Esophagus muscularis mucosa (tissue), 4 donors: ENCODE data around the gene MEI4. TPM values are rescaled to one million over a fixed set of nuclear protein-coding genes. Genes with fewer than 3 reads are reported as not detected.
"Not testable (repeated sequence)": the region's sequence is repeated elsewhere in the genome, so short reads cannot be mapped to it uniquely, and the experiment has no call there.

Experiments used
- DNase-seq: peaks from one replicate; pipeline ENCODE4 v3.0.0-alpha.2; 2017; ENCODE audit errors: extremely low spot score
- H3K27ac ChIP-seq, 4 donors: fragments of 200-600 bp; sonication (generic); replicated peaks in 1 of 4; 1 replicate in 3 of 4; 2 replicates in 1 of 4; pipeline ENCODE4 v1.5.1; 2016 to 2019; ENCODE audit warnings: mild to moderate bottlenecking in 1 of 4
- H3K27me3 ChIP-seq, 4 donors: fragments of 200-600 bp; sonication (generic); one replicate each; pipeline versions ENCODE4 v1.5.1 to v1.6.0; 2016 to 2019
- H3K36me3 ChIP-seq, 4 donors: fragments of 200-600 bp; sonication (generic); one replicate each; pipeline ENCODE4 v1.5.1; 2016 to 2019
- H3K4me1 ChIP-seq, 4 donors: fragments of 200-600 bp; sonication (generic); one replicate each; pipeline ENCODE4 v1.5.1; 2016 to 2019
- H3K4me3 ChIP-seq, 4 donors: fragments of 200-600 bp; sonication (generic); 1 replicate in 2 of 4; 2 replicates in 2 of 4; pipeline ENCODE4 v1.5.1; 2016 to 2019; ENCODE audit warnings: mild to moderate bottlenecking in 4 of 4, moderate library complexity in 1 of 4
- H3K9me3 ChIP-seq, 4 donors: fragments of 200-600 bp; sonication (generic); 1 replicate in 3 of 4; 2 replicates in 1 of 4; pipeline ENCODE4 v1.5.1; 2016 to 2019
- EP300 ChIP-seq: sonication (generic); formaldehyde crosslinking; IDR thresholded peaks from one replicate; pipeline ENCODE4 v1.6.1; 2017; ENCODE audit warnings: antibody characterized with exemption
- POLR2A ChIP-seq: fragments of 450-650 bp; IDR thresholded peaks from one replicate; pipeline ENCODE4 v1.6.1; 2017; ENCODE audit warnings: antibody characterized with exemption, moderate library complexity, mild to moderate bottlenecking, low read depth
- POLR2AphosphoS5 ChIP-seq, 2 donors: sonication (generic); formaldehyde crosslinking; IDR thresholded peaks; one replicate each; pipeline ENCODE4 v1.6.1; 2017; ENCODE audit warnings: antibody characterized with exemption in 2 of 2
- WGBS: methylation state at CpG from one replicate; pipeline ENCODE4 v1.1.5; 2018; 5-methylcytosine and 5-hydroxymethylcytosine counted together
- intact Hi-C: fragments of 100-400 bp; cut with DNase I; formaldehyde crosslinking; loops from one replicate; pipeline ENCODE4 v1.15.1; 2023
- total RNA-seq, 4 donors: library from RNA; depleted of rRNA; stranded (reverse); fragments of >200 nt; gene quantifications; one replicate each; pipeline versions ENCODE4 v1.1.0 to v1.2.1, GENCODE V29; 2016
- TF ChIP-seq, protein P1 (sequence below), 3 experiments: fragments of 200-600 bp in 2 of 3; fragments of 450-650 bp in 1 of 3; sonication (generic) in 2 of 3; IDR thresholded peaks; one replicate each; pipeline ENCODE4 v1.5.1; 2017 to 2019; ENCODE audit warnings: antibody characterized with exemption in 3 of 3, mild to moderate bottlenecking in 2 of 3, moderate library complexity in 1 of 3

Gene MEI4
- total RNA-seq, 4 donors from 2014 or later = 0.06 to 0.39 (median 0.17) TPM; not detected in 1

DNA sequence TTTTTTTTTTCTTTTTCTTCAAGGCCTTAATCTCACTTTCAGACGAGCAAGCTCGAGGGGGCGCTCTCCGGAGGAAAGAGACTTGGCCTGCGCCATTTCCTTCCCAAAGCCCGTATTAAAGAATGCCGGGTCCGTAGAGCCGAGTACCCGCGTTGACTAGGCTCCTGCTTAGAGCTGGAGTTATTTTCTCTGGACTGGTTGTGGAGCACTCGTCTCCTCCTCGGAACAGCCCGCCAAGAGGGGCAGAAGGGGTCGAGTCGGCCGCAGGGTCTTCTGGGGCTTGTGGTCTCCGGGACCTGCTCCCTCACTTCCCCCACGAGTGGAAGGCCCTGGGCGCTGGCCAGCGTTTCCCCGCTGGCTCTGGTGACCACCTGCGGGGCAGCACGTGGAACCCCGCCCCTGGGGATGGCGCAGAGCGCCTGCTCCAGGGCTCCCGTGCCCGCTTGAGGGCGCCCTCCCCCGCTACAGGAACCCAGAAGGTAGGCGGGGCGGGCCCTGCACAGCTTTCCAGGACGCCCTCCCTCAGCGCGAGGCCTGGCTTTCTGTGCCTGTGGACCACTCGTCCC, 2.7 kb upstream of the MEI4 start:
- peak overlapping the region in 2 of 4 donors; percentile 12 to 39 for H3K27ac ChIP-seq
- peak overlapping the region; percentile 30 to 47 (median 31) for H3K4me3 ChIP-seq
- WGBS = 10% methylated on average over 19 of the region's 37 CpGs
- H3K4me1 ChIP-seq = peaks cover 0 to 7% (median 3%) of the 10 kb centered on the region in 4 donors
- intact Hi-C loops = no loop called here
- TF ChIP-seq, protein P1, sequence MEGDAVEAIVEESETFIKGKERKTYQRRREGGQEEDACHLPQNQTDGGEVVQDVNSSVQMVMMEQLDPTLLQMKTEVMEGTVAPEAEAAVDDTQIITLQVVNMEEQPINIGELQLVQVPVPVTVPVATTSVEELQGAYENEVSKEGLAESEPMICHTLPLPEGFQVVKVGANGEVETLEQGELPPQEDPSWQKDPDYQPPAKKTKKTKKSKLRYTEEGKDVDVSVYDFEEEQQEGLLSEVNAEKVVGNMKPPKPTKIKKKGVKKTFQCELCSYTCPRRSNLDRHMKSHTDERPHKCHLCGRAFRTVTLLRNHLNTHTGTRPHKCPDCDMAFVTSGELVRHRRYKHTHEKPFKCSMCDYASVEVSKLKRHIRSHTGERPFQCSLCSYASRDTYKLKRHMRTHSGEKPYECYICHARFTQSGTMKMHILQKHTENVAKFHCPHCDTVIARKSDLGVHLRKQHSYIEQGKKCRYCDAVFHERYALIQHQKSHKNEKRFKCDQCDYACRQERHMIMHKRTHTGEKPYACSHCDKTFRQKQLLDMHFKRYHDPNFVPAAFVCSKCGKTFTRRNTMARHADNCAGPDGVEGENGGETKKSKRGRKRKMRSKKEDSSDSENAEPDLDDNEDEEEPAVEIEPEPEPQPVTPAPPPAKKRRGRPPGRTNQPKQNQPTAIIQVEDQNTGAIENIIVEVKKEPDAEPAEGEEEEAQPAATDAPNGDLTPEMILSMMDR (IDR thresholded peaks at IDR 0.05) = peak in 1 of 3 experiments; percentile 21
- TF ChIP-seq POLR2A = no peak
- peaks cover 0 to 4% (median 0%) of the 10 kb centered on the region in 4 donors for H3K27me3 ChIP-seq
- H3K9me3 ChIP-seq = peaks cover 0 to 2% (median 0%) of the 10 kb centered on the region in 4 donors
- no peak for DNase-seq
- no peaks in the 10 kb centered on the region for H3K36me3 ChIP-seq

DNA sequence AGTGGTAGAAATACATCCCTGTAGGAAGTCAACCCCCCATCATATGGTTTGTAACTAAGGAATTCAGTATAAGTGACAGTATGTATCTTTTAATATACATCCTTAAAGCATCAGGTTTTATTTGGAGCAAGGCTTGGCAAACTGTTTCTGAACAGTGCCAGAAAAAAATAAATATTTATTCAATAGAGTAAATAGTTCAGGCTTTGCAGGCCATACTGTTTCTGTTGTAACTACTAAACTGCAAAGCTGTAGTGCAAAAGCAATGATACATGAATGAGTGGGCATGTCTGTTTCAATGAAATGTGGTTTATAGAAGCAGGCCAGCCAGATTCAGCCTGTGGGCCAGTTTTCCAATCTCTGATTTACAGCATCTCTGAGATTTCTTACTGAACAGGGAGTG, 977 bp downstream of the MEI4 start:
- Histone ChIP-seq H3K4me3 (no peak overlapping the region), H3K27me3 (peaks cover 0 to 4% (median 0%) of the 10 kb centered on the region in 4 donors), H3K4me1 (peaks cover 0 to 7% (median 3%) of the 10 kb centered on the region in 4 donors), H3K9me3 (peaks cover 0 to 3% (median 0%) of the 10 kb centered on the region in 4 donors), H3K27ac (no peak overlapping the region), H3K36me3 (no peaks in the 10 kb centered on the region)
- intact Hi-C loops = no loop called here
- DNase-seq = no peak
- TF ChIP-seq, protein P1 (IDR thresholded peaks at IDR 0.05) = no peak
- TF ChIP-seq POLR2A = no peak
- no peak for TF ChIP-seq POLR2AphosphoS5 (IDR thresholded peaks at IDR 0.05)
- no peak for TF ChIP-seq EP300

DNA sequence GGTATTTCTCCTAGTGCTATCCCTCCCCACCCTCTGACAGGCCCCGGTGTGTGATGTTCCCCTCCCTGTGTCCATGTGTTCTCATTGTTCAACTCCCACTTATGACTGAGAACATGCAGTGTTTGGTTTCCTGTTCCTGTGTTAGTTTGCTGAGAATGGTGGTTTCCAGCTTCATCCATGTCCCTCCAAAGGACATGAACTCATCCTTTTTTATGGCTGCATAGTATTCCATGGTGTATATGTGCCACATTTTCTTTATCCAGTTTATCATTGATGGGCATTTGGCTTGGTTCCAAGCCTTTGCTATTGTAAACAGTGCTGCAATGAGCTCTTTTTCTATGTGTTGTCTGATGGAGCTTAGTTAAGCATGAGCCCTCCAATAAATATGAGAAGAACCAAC, 2.2 kb downstream of the MEI4 start:
- H3K27ac ChIP-seq, DNase-seq, H3K27me3 ChIP-seq, intact Hi-C loops, H3K36me3 ChIP-seq, H3K4me1 ChIP-seq, H3K9me3 ChIP-seq, H3K4me3 ChIP-seq: not testable (repeated sequence)
- WGBS = 87% methylated on average over 1 of the region's 1 CpG

DNA sequence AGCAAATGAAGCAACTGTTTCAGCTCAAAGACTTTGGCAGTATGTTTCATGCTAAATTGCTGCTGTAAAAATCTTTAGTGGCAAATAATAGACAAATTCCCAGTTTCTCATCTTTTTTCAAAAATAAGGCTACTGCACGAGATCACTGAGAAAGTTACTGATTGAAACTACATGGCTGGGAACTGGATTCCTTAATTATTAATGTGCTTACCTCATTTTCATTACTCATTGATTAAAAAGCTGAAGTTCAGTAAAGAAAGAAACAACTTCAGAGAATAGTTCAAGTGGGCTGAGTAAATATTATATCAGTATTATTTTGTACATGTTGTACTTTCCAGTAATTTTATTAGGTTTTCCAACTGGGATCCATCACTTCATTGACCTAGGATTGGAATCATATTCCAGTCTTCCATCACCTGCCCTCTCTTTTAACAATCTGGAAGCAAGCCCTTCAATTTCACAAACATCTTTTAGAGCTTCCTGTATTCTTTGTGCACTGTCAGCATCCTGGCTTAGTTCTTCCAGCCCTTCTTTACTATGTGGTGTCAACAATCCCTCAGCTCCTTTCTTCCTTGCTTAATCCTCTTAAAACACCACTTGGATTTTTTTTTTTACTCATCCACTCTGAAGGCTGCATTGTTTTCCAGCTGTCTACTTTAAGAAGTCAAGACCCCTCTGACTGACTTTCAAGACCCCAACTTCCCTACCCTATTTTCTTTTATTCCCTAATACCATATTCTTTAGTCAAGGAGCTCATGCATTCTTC, 4.3 kb downstream of the MEI4 start:
- 72% methylated on average over 1 of the region's 1 CpG for WGBS
- DNase-seq = no peak
- Histone ChIP-seq H3K4me1 (no peaks in the 10 kb centered on the region), H3K9me3 (peaks cover 0 to 3% (median 0%) of the 10 kb centered on the region in 4 donors), H3K27ac (no peak overlapping the region), H3K27me3 (no peaks in the 10 kb centered on the region), H3K36me3 (no peaks in the 10 kb centered on the region), H3K4me3 (no peak overlapping the region)
- intact Hi-C loops = no loop called here
- TF ChIP-seq EP300 (no peak), POLR2AphosphoS5 (IDR thresholded peaks at IDR 0.05) (no peak), POLR2A (no peak)
- TF ChIP-seq, protein P1 (IDR thresholded peaks at IDR 0.05) = no peak

DNA sequence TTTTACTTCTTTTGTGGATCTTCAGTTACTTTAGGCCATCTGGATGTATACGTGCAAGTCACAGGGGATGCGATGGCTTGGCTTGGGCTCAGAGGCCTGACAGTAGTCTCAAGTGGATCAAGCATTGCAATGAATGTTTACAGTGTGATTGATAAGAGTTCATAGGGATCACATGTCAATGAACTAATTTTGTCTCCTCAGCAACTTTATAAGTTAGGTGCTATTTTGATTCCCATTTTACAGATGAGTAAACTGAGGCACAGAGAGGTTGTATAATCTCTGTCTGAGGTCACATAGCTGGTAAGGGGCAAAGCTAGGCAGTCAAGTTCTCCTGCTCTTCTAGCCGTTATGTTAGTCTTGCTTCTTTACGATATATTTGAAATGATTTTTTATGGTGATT, 13.5 kb downstream of the MEI4 start:
- TF ChIP-seq EP300 (no peak), POLR2AphosphoS5 (IDR thresholded peaks at IDR 0.05) (no peak), POLR2A (no peak)
- TF ChIP-seq, protein P1 (IDR thresholded peaks at IDR 0.05) = no peak
- intact Hi-C loops = no loop called here
- no peaks in the 10 kb centered on the region for H3K36me3 ChIP-seq
- H3K27me3 ChIP-seq = no peaks in the 10 kb centered on the region
- H3K9me3 ChIP-seq = no peaks in the 10 kb centered on the region
- WGBS = 91% methylated on average over 4 of the region's 4 CpGs
- H3K27ac ChIP-seq = no peak overlapping the region
- H3K4me3 ChIP-seq = no peak overlapping the region
- DNase-seq = no peak
- H3K4me1 ChIP-seq = no peaks in the 10 kb centered on the region
